C4-2B (cell line): ENCODE results near the gene ZYG11A.

Experiments used
- CTCF ChIP-seq: fragments of 450-650 bp; conservative IDR thresholded peaks from 2 replicates; pipeline ENCODE4 v1.5.1; 2017; ENCODE audit warnings: mild to moderate bottlenecking
- ZFX ChIP-seq: fragments of 450-650 bp; IDR thresholded peaks from 2 replicates; pipeline ENCODE4 v1.6.1; 2017

DNA sequence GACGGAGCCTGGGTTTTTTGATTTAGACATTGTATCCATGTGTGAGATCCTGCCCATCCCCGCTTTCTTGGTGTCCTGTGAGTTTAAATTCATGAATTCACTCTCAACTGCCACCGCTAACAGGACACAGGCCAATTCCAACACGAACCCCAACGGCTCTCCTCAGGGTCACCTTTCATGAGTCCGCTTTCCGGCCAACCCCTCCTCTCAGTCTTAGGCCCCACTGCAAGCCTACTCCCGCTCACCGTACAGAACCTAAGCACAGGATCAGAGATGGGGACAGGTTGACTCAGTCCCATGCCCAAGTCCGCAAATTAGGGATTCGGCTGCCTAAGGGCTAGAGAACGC is 84.3 kb downstream of the ZYG11A start:
- TF ChIP-seq CTCF (no peak), ZFX (no peak)
